ENCODE data around the gene LPIN3.

GRCh38 chr20:41327178-41327577 lies 13.4 kb upstream of the LPIN3 start:
- TF ChIP-seq EZH2phosphoT487 (IDR thresholded peaks at IDR 0.05; ENCODE audit: low read length), result no peak
- TF ChIP-seq, protein P1, sequence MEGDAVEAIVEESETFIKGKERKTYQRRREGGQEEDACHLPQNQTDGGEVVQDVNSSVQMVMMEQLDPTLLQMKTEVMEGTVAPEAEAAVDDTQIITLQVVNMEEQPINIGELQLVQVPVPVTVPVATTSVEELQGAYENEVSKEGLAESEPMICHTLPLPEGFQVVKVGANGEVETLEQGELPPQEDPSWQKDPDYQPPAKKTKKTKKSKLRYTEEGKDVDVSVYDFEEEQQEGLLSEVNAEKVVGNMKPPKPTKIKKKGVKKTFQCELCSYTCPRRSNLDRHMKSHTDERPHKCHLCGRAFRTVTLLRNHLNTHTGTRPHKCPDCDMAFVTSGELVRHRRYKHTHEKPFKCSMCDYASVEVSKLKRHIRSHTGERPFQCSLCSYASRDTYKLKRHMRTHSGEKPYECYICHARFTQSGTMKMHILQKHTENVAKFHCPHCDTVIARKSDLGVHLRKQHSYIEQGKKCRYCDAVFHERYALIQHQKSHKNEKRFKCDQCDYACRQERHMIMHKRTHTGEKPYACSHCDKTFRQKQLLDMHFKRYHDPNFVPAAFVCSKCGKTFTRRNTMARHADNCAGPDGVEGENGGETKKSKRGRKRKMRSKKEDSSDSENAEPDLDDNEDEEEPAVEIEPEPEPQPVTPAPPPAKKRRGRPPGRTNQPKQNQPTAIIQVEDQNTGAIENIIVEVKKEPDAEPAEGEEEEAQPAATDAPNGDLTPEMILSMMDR (IDR thresholded peaks at IDR 0.05; ENCODE audit: low read length), result no peak
